Measurements from ENCODE around the gene MACROD2. TPM values are rescaled to one million over a fixed set of nuclear protein-coding genes. Genes with fewer than 3 reads are reported as not detected.

Gene MACROD2
- total RNA-seq, 1 experiment from 2014 or later = 1.6 TPM

- WGBS (ENCODE audit: extremely low coverage, insufficient read length, low lambda C conversion rate) = no CpG with 5 or more reads among the region's 1 CpG
- Histone ChIP-seq H3K9ac (ENCODE audit: extremely low read depth, insufficient read length, low read length) (no peak overlapping the region), H3K56ac (ENCODE audit: insufficient read length, low read depth, low read length) (no peak overlapping the region), H2BK20ac (ENCODE audit: low read depth, low read length, poor library complexity, severe bottlenecking) (no peak overlapping the region), H3K14ac (ENCODE audit: insufficient read depth, low read length) (no peak overlapping the region), H2BK12ac (ENCODE audit: insufficient read length, low read depth, low read length) (no peak overlapping the region), H2AFZ (ENCODE audit: low read length) (no peak overlapping the region), H3K27me3 (ENCODE audit: insufficient read depth, low read length) (no peaks in the 10 kb centered on the region), H3K4ac (ENCODE audit: low read depth, low read length) (no peak overlapping the region), H2BK5ac (ENCODE audit: insufficient read length, low read length) (no peak overlapping the region), H3K79me1 (ENCODE audit: insufficient read depth, low read depth, low read length, poor library complexity, severe bottlenecking) (no peaks in the 10 kb centered on the region), H4K8ac (replicated peaks; ENCODE audit: insufficient read length, low read depth, low read length) (no peak overlapping the region), H3K4me2 (ENCODE audit: insufficient read depth, insufficient read length, low read length) (no peak overlapping the region), H3K23ac (ENCODE audit: insufficient read length, low read depth, low read length) (no peak overlapping the region), H3K27ac (ENCODE audit: insufficient read length, low read depth, low read length) (no peak overlapping the region), H3K18ac (ENCODE audit: insufficient read length, low read depth, low read length) (no peak overlapping the region), H3T11ph (ENCODE audit: low read length) (no peak overlapping the region), H3K9me3 (ENCODE audit: control insufficient read depth, low read depth, low read length) (no peaks in the 10 kb centered on the region), H2AK5ac (ENCODE audit: insufficient read length, low read length) (no peak overlapping the region), H3K79me2 (ENCODE audit: insufficient read depth, low read length) (no peaks in the 10 kb centered on the region), H3K4me1 (ENCODE audit: insufficient read depth, low read length) (no peaks in the 10 kb centered on the region), H2BK120ac (ENCODE audit: low read depth, low read length, poor library complexity, severe bottlenecking) (no peak overlapping the region), H4K5ac (ENCODE audit: insufficient read length, low read depth, low read length) (no peak overlapping the region), H2BK15ac (ENCODE audit: low read depth, low read length) (no peak overlapping the region), H4K91ac (ENCODE audit: insufficient read length, low read depth, low read length) (no peak overlapping the region), H4K20me1 (ENCODE audit: control insufficient read depth, insufficient read depth, insufficient read length) (no peaks in the 10 kb centered on the region), H3K23me2 (ENCODE audit: insufficient read length, low read depth, low read length, poor library complexity, severe bottlenecking) (no peaks in the 10 kb centered on the region)
- DNase-seq = no peak
- H3K36me3 Mint-ChIP-seq (ENCODE audit: insufficient read depth in 1 of 3, low read depth in 3 of 3) = no peaks in the 10 kb centered on the region; a peak in 1 of 7 replicates
- H3K9me3 Mint-ChIP-seq = no peaks in the 10 kb centered on the region; a peak in 1 of 5 replicates
- H3K27ac Mint-ChIP-seq = no peak overlapping the region; a peak in 1 of 7 replicates
- peaks cover 4 to 5% of the 10 kb centered on the region in 2 experiments; a peak in 3 of 4 replicates for H3K4me1 Mint-ChIP-seq
- TF ChIP-seq CTCF (conservative IDR thresholded peaks at IDR 0.05) = no peak
- H3K4me3 Mint-ChIP-seq = no peak overlapping the region
- H3K27me3 Mint-ChIP-seq (ENCODE audit: low read depth) = no peaks in the 10 kb centered on the region
These were observed 347.6 kb downstream of the MACROD2 start for GRCh38 chr20:14342918-14343317.

Data from H9 (cell line).